Measurements from ENCODE around the gene OR3A3.
A peak's percentile ranks its signal among the peaks of the same experiment; 100 is the strongest.
"Not testable (repeated sequence)": the region's sequence is repeated elsewhere in the genome, so short reads cannot be mapped to it uniquely, and the experiment has no call there.

OR3A3 gene

GRCh38 chr17:3466355-3466754 lies 55.2 kb downstream of the OR3A3 start:
- H3K23ac ChIP-seq (ENCODE audit: low read length in 2 of 2); H3K36me3 ChIP-seq (ENCODE audit: control insufficient read depth in 1 of 2, insufficient read depth in 2 of 2, low read depth in 1 of 2, low read length in 2 of 2); H3K79me1 ChIP-seq (replicated peaks; ENCODE audit: low read length, poor library complexity, severe bottlenecking); H3K9ac ChIP-seq (ENCODE audit: low read length); H2BK12ac ChIP-seq (ENCODE audit: low read length in 2 of 2); H3K27me3 ChIP-seq (ENCODE audit: control insufficient read depth in 1 of 2, insufficient read depth in 1 of 2, low read length in 2 of 2); H2BK120ac ChIP-seq (ENCODE audit: low read depth, low read length); DNase-seq; H3K18ac ChIP-seq (ENCODE audit: low read depth in 1 of 2, low read length in 2 of 2); H3K4ac ChIP-seq (ENCODE audit: low read depth in 1 of 2, low read length in 2 of 2); H4K91ac ChIP-seq (ENCODE audit: low read length); H3K9me3 ChIP-seq (ENCODE audit: control insufficient read depth, low read length); H3K27ac ChIP-seq (ENCODE audit: low read length, poor library complexity, severe bottlenecking); H4K8ac ChIP-seq (ENCODE audit: low read length); H2AFZ ChIP-seq (ENCODE audit: low read depth, low read length); H2BK5ac ChIP-seq (ENCODE audit: low read depth, low read length, poor library complexity, severe bottlenecking); H3K14ac ChIP-seq (ENCODE audit: low read length in 2 of 2); H2BK15ac ChIP-seq (ENCODE audit: low read depth, poor library complexity, severe bottlenecking); H3K4me2 ChIP-seq (ENCODE audit: low read length, poor library complexity, severe bottlenecking); H2AK5ac ChIP-seq (ENCODE audit: low read length, severe bottlenecking); H3K4me3 ChIP-seq (ENCODE audit: insufficient read depth in 1 of 2, low read depth in 1 of 2, low read length in 2 of 2); H3K4me1 ChIP-seq (ENCODE audit: control insufficient read depth, insufficient read depth, low read depth, low read length): not testable (repeated sequence)
- WGBS: no CpG with 5 or more reads among the region's 1 CpG

- H3K9me3 ChIP-seq (ENCODE audit: control insufficient read depth, low read length): no peaks in the 10 kb centered on the region
- H3K18ac ChIP-seq (ENCODE audit: low read depth in 1 of 2, low read length in 2 of 2): no peak overlapping the region
- DNase-seq: no peak
- no peak overlapping the region for H3K4me2 ChIP-seq (ENCODE audit: low read length, poor library complexity, severe bottlenecking)
- H3K27ac ChIP-seq (ENCODE audit: low read length, poor library complexity, severe bottlenecking): no peak overlapping the region
- no peak overlapping the region for H2AK5ac ChIP-seq (ENCODE audit: low read length, severe bottlenecking)
- H3K4me3 ChIP-seq (ENCODE audit: insufficient read depth in 1 of 2, low read depth in 1 of 2, low read length in 2 of 2): no peak overlapping the region
- H2BK12ac ChIP-seq (ENCODE audit: low read length in 2 of 2): no peak overlapping the region
- H3K27me3 ChIP-seq (ENCODE audit: control insufficient read depth in 1 of 2, insufficient read depth in 1 of 2, low read length in 2 of 2): no peaks in the 10 kb centered on the region
- no peak overlapping the region for H2AFZ ChIP-seq (ENCODE audit: low read depth, low read length)
- H3K4ac ChIP-seq (ENCODE audit: low read depth in 1 of 2, low read length in 2 of 2): no peak overlapping the region
- no peak overlapping the region for H3K14ac ChIP-seq (ENCODE audit: low read length in 2 of 2)
- H3K9ac ChIP-seq (ENCODE audit: low read length): no peak overlapping the region
- H2BK15ac ChIP-seq (ENCODE audit: low read depth, poor library complexity, severe bottlenecking): no peak overlapping the region
- WGBS: 75% methylated on average over 5 of the region's 5 CpGs
- H4K8ac ChIP-seq (ENCODE audit: low read length): no peak overlapping the region
- H3K23ac ChIP-seq (ENCODE audit: low read length in 2 of 2): no peak overlapping the region
- H2BK5ac ChIP-seq (ENCODE audit: low read depth, low read length, poor library complexity, severe bottlenecking): no peak overlapping the region
- no peaks in the 10 kb centered on the region for H3K4me1 ChIP-seq (ENCODE audit: control insufficient read depth, insufficient read depth, low read depth, low read length)
- H4K91ac ChIP-seq (ENCODE audit: low read length): no peak overlapping the region
- H3K36me3 ChIP-seq (ENCODE audit: control insufficient read depth in 1 of 2, insufficient read depth in 2 of 2, low read depth in 1 of 2, low read length in 2 of 2): no peaks in the 10 kb centered on the region
- no peak overlapping the region for H2BK120ac ChIP-seq (ENCODE audit: low read depth, low read length)
- no peaks in the 10 kb centered on the region for H3K79me1 ChIP-seq (replicated peaks; ENCODE audit: low read length, poor library complexity, severe bottlenecking)
Measured at GRCh38 chr17:3469529-3469928, 58.4 kb downstream of the OR3A3 start.

DNA sequence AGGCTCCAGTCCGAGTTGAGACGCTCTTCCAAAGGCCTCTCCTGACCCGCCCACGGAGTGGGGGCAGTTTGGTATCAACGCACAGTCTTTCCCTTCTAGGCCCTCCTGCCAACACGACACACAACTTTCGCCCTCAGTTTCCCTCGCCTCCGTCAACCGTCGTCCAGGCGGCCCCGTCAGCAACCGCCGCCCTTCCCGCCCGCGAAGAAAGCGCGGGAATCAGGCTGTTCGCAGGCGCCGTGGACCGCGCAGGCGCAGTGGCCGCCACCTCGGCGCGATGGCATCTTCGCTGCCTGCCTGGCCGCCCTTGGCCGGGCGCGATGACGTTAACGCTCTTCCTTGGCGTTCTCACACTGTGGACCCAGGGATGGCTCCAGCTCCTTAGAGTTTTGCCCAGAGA lies 60.4 kb downstream of the OR3A3 start, which contains the start of gene SPATA22:
TSS of gene SPATA22 (minus strand) at position 221 of the 400 bp plus-strand sequence. CDS start 2,494 bp downstream, outside the sequence.
- H3K18ac ChIP-seq (ENCODE audit: low read depth in 1 of 2, low read length in 2 of 2): no peak within 1 kb of the TSS
- peak within 1 kb of the TSS in 1 of 2 experiments; percentile 10 for H3K4me3 ChIP-seq (ENCODE audit: insufficient read depth in 1 of 2, low read depth in 1 of 2, low read length in 2 of 2)

GRCh38 chr17:3472137-3472536 lies 61.0 kb downstream of the OR3A3 start:
- 87% methylated on average over 21 of the region's 21 CpGs for WGBS
- no peak overlapping the region for H3K23ac ChIP-seq (ENCODE audit: low read length in 2 of 2)
- H3K4ac ChIP-seq (ENCODE audit: low read depth in 1 of 2, low read length in 2 of 2): no peak overlapping the region
- H2BK15ac ChIP-seq (ENCODE audit: low read depth, poor library complexity, severe bottlenecking): no peak overlapping the region
- no peak overlapping the region for H2AK5ac ChIP-seq (ENCODE audit: low read length, severe bottlenecking)
- H3K18ac ChIP-seq (ENCODE audit: low read depth in 1 of 2, low read length in 2 of 2): no peak overlapping the region
- H3K27ac ChIP-seq (ENCODE audit: low read length, poor library complexity, severe bottlenecking): no peak overlapping the region
- no peak overlapping the region for H2BK5ac ChIP-seq (ENCODE audit: low read depth, low read length, poor library complexity, severe bottlenecking)
- no peak overlapping the region for H3K4me2 ChIP-seq (ENCODE audit: low read length, poor library complexity, severe bottlenecking)
- H3K14ac ChIP-seq (ENCODE audit: low read length in 2 of 2): no peak overlapping the region
- H4K91ac ChIP-seq (ENCODE audit: low read length): no peak overlapping the region
- H2BK12ac ChIP-seq (ENCODE audit: low read length in 2 of 2): no peak overlapping the region
- no peaks in the 10 kb centered on the region for H3K4me1 ChIP-seq (ENCODE audit: control insufficient read depth, insufficient read depth, low read depth, low read length)
- H3K9ac ChIP-seq (ENCODE audit: low read length): no peak overlapping the region
- no peaks in the 10 kb centered on the region for H3K36me3 ChIP-seq (ENCODE audit: control insufficient read depth in 1 of 2, insufficient read depth in 2 of 2, low read depth in 1 of 2, low read length in 2 of 2)
- H3K79me1 ChIP-seq (replicated peaks; ENCODE audit: low read length, poor library complexity, severe bottlenecking): no peaks in the 10 kb centered on the region
- H2BK120ac ChIP-seq (ENCODE audit: low read depth, low read length): no peak overlapping the region
- H4K8ac ChIP-seq (ENCODE audit: low read length): no peak overlapping the region
- H2AFZ ChIP-seq (ENCODE audit: low read depth, low read length): no peak overlapping the region
- DNase-seq: no peak
- H3K4me3 ChIP-seq (ENCODE audit: insufficient read depth in 1 of 2, low read depth in 1 of 2, low read length in 2 of 2): peak overlapping the region in 1 of 2 experiments; percentile 10
- no peaks in the 10 kb centered on the region for H3K9me3 ChIP-seq (ENCODE audit: control insufficient read depth, low read length)
- H3K27me3 ChIP-seq (ENCODE audit: control insufficient read depth in 1 of 2, insufficient read depth in 1 of 2, low read length in 2 of 2): no peaks in the 10 kb centered on the region

More for the DNA sequence above, 60.4 kb downstream of the OR3A3 start, which contains the start of gene SPATA22:
- H2AFZ ChIP-seq (ENCODE audit: low read depth, low read length): no peak within 1 kb of the TSS
- no peak within 1 kb of the TSS for H3K4me2 ChIP-seq (ENCODE audit: low read length, poor library complexity, severe bottlenecking)
- H4K91ac ChIP-seq (ENCODE audit: low read length): no peak within 1 kb of the TSS
- no peaks in the 10 kb centered on the region for H3K36me3 ChIP-seq (ENCODE audit: control insufficient read depth in 1 of 2, insufficient read depth in 2 of 2, low read depth in 1 of 2, low read length in 2 of 2)
- no peaks in the 10 kb centered on the region for H3K9me3 ChIP-seq (ENCODE audit: control insufficient read depth, low read length)
- H3K23ac ChIP-seq (ENCODE audit: low read length in 2 of 2): no peak within 1 kb of the TSS
- no peak within 1 kb of the TSS for H3K14ac ChIP-seq (ENCODE audit: low read length in 2 of 2)
- DNase-seq: no peak
- no peaks in the 10 kb centered on the region for H3K4me1 ChIP-seq (ENCODE audit: control insufficient read depth, insufficient read depth, low read depth, low read length)
- no peak within 1 kb of the TSS for H2AK5ac ChIP-seq (ENCODE audit: low read length, severe bottlenecking)
- H2BK12ac ChIP-seq (ENCODE audit: low read length in 2 of 2): no peak within 1 kb of the TSS
- H2BK120ac ChIP-seq (ENCODE audit: low read depth, low read length): no peak within 1 kb of the TSS
- H2BK15ac ChIP-seq (ENCODE audit: low read depth, poor library complexity, severe bottlenecking): no peak within 1 kb of the TSS
- no peak within 1 kb of the TSS for H4K8ac ChIP-seq (ENCODE audit: low read length)
- H3K4ac ChIP-seq (ENCODE audit: low read depth in 1 of 2, low read length in 2 of 2): no peak within 1 kb of the TSS
- no peak within 1 kb of the TSS for H3K27ac ChIP-seq (ENCODE audit: low read length, poor library complexity, severe bottlenecking)
- H3K27me3 ChIP-seq (ENCODE audit: control insufficient read depth in 1 of 2, insufficient read depth in 1 of 2, low read length in 2 of 2): no peaks in the 10 kb centered on the region
- H2BK5ac ChIP-seq (ENCODE audit: low read depth, low read length, poor library complexity, severe bottlenecking): no peak within 1 kb of the TSS
- 96% methylated on average over 38 of the region's 38 CpGs for WGBS
- no peaks in the 10 kb centered on the region for H3K79me1 ChIP-seq (replicated peaks; ENCODE audit: low read length, poor library complexity, severe bottlenecking)
- H3K9ac ChIP-seq (ENCODE audit: low read length): no peak within 1 kb of the TSS
